ENCODE measurements around the gene RNF138. TPM values are rescaled to one million over a fixed set of nuclear protein-coding genes. Genes with fewer than 3 reads are reported as not detected.
"Not testable (repeated sequence)": the region's sequence is repeated elsewhere in the genome, so short reads cannot be mapped to it uniquely, and the experiment has no call there.

RNF138 gene
- total RNA-seq, 5 donors from 2014 or later (not counting 1 experiment from before 2014, with no cell fraction given) = 61.3 to 103 (median 67.5) TPM

GRCh38 chr18:32157580-32157979 is 65.9 kb downstream of the RNF138 start:
- no peak overlapping the region for H3K4me3 ChIP-seq (ENCODE audit: control insufficient read depth in 1 of 2, extremely low read depth in 1 of 2, low read length in 1 of 2)
- no peaks in the 10 kb centered on the region for H3K9me3 ChIP-seq
- Mint-ChIP-seq H3K36me3 (no peaks in the 10 kb centered on the region), H3K27me3 (peaks cover 0 to 4% of the 10 kb centered on the region in 2 donors), H3K27ac (no peak overlapping the region), H3K9me3 (no peaks in the 10 kb centered on the region), H3K4me3 (peak overlapping the region in 1 of 3 donors; percentile 68), H3K4me1 (peaks cover 5 to 9% (median 9%) of the 10 kb centered on the region in 3 donors)
- H3K27ac ChIP-seq (ENCODE audit: low read length) = no peak overlapping the region
- H3K4me1 ChIP-seq (ENCODE audit: control insufficient read depth in 1 of 2, extremely low read depth in 1 of 2, insufficient read depth in 2 of 2, low read length in 2 of 2) = peaks cover 0 to 4% of the 10 kb centered on the region in 2 experiments
- DNase-seq (no peak), ATAC-seq (replicated peaks in 1 of 4) (no peak)
- POLR2A ChIA-PET = interaction anchor here in 1 of 2 donors (0.6 kb wide), 1 partner anchor 423 kb away, joined by 4 read pairs; no protein-coding TSS in a partner anchor
- CTCF ChIA-PET = interaction anchor here (0.7 to 3.3 kb wide), 14 partner anchors 9 to 400 kb away, joined by 3 to 53 read pairs (median 8); partner anchors contain the start of gene GAREM1 (in 1 of the 2)
- WGBS (ENCODE audit: insufficient coverage) = 78% methylated on average over 3 of the region's 5 CpGs
- peaks cover 0 to 3% of the 10 kb centered on the region in 2 experiments for H3K27me3 ChIP-seq (replicated peaks in 1 of 2; ENCODE audit: control insufficient read depth in 2 of 2, extremely low read depth in 1 of 2, insufficient read depth in 2 of 2, low read length in 1 of 2)
- no peaks in the 10 kb centered on the region for H3K36me3 ChIP-seq (ENCODE audit: control insufficient read depth in 2 of 2, extremely low read depth in 1 of 2, insufficient read depth in 1 of 2, low read length in 1 of 2)

- CTCF ChIA-PET = interaction anchor here (0.6 to 3.3 kb wide), 16 partner anchors 9 to 401 kb away, joined by 3 to 53 read pairs (median 6); partner anchors contain the start of genes GAREM1 (in 1 of the 2) and TRAPPC8 (in 1 of the 2)
- peak; percentile 90 to 96 (median 94) for ATAC-seq (replicated peaks in 1 of 4)
- Histone ChIP-seq H3K27me3 (replicated peaks in 1 of 2; ENCODE audit: control insufficient read depth in 2 of 2, extremely low read depth in 1 of 2, insufficient read depth in 2 of 2, low read length in 1 of 2) (peaks cover 0 to 3% of the 10 kb centered on the region in 2 experiments), H3K36me3 (ENCODE audit: control insufficient read depth in 2 of 2, extremely low read depth in 1 of 2, insufficient read depth in 1 of 2, low read length in 1 of 2) (no peaks in the 10 kb centered on the region), H3K9me3 (no peaks in the 10 kb centered on the region), H3K27ac (ENCODE audit: low read length) (no peak overlapping the region), H3K4me1 (ENCODE audit: control insufficient read depth in 1 of 2, extremely low read depth in 1 of 2, insufficient read depth in 2 of 2, low read length in 2 of 2) (peaks cover 0 to 4% of the 10 kb centered on the region in 2 experiments), H3K4me3 (ENCODE audit: control insufficient read depth in 1 of 2, extremely low read depth in 1 of 2, low read length in 1 of 2) (peak overlapping the region; percentile 14 to 61)
- Mint-ChIP-seq H3K4me3 (peak overlapping the region; percentile 58 to 68 (median 65)), H3K9me3 (no peaks in the 10 kb centered on the region), H3K27ac (no peak overlapping the region), H3K36me3 (no peaks in the 10 kb centered on the region), H3K4me1 (peaks cover 5 to 9% (median 7%) of the 10 kb centered on the region in 3 donors), H3K27me3 (peaks cover 0 to 4% of the 10 kb centered on the region in 2 donors)
- DNase-seq = peak; percentile 37 to 87 (median 63)
- 12% methylated on average over 6 of the region's 22 CpGs for WGBS (ENCODE audit: insufficient coverage)
- POLR2A ChIA-PET = interaction anchor here in 1 of 2 donors (0.6 kb wide), 1 partner anchor 77 kb away, joined by 4 read pairs; no protein-coding TSS in a partner anchor
These were observed 66.5 kb downstream of the RNF138 start for GRCh38 chr18:32158108-32158624.

- CTCF ChIA-PET = interaction anchor here (0.6 to 3.3 kb wide), 14 partner anchors 9 to 400 kb away, joined by 3 to 53 read pairs (median 6); partner anchors contain the start of genes GAREM1 (in 1 of the 2) and TRAPPC8 (in 1 of the 2)
- H3K36me3 Mint-ChIP-seq; H3K27me3 Mint-ChIP-seq; POLR2A ChIA-PET; DNase-seq; H3K9me3 ChIP-seq; H3K36me3 ChIP-seq (ENCODE audit: control insufficient read depth in 2 of 2, extremely low read depth in 1 of 2, insufficient read depth in 1 of 2, low read length in 1 of 2); H3K27me3 ChIP-seq (replicated peaks in 1 of 2; ENCODE audit: control insufficient read depth in 2 of 2, extremely low read depth in 1 of 2, insufficient read depth in 2 of 2, low read length in 1 of 2); H3K9me3 Mint-ChIP-seq; H3K27ac ChIP-seq (ENCODE audit: low read length); H3K4me1 ChIP-seq (ENCODE audit: control insufficient read depth in 1 of 2, extremely low read depth in 1 of 2, insufficient read depth in 2 of 2, low read length in 2 of 2); H3K4me1 Mint-ChIP-seq; H3K27ac Mint-ChIP-seq; ATAC-seq (replicated peaks in 1 of 4): not testable (repeated sequence)
- H3K4me3 Mint-ChIP-seq = peak overlapping the region; percentile 58 to 68 (median 65)
- 94% methylated on average over 5 of the region's 9 CpGs for WGBS (ENCODE audit: insufficient coverage)
- H3K4me3 ChIP-seq (ENCODE audit: control insufficient read depth in 1 of 2, extremely low read depth in 1 of 2, low read length in 1 of 2) = peak overlapping the region in 1 of 2 donors; percentile 14
These were observed 67.0 kb downstream of the RNF138 start for GRCh38 chr18:32158631-32159030.

- no peak overlapping the region for H3K27ac Mint-ChIP-seq
- H3K4me1 Mint-ChIP-seq = peaks cover 5 to 9% (median 6%) of the 10 kb centered on the region in 3 donors
These were observed 68.9 kb downstream of the RNF138 start for GRCh38 chr18:32160547-32160946.

GRCh38 chr18:32167980-32168730 is 76.5 kb downstream of the RNF138 start:
- no peak for ATAC-seq (replicated peaks in 1 of 4)
- Histone ChIP-seq H3K4me3 (ENCODE audit: control insufficient read depth in 1 of 2, extremely low read depth in 1 of 2, low read length in 1 of 2) (no peak overlapping the region), H3K4me1 (ENCODE audit: control insufficient read depth in 1 of 2, extremely low read depth in 1 of 2, insufficient read depth in 2 of 2, low read length in 2 of 2) (no peaks in the 10 kb centered on the region), H3K9me3 (no peaks in the 10 kb centered on the region), H3K36me3 (ENCODE audit: control insufficient read depth in 2 of 2, extremely low read depth in 1 of 2, insufficient read depth in 1 of 2, low read length in 1 of 2) (no peaks in the 10 kb centered on the region), H3K27me3 (replicated peaks in 1 of 2; ENCODE audit: control insufficient read depth in 2 of 2, extremely low read depth in 1 of 2, insufficient read depth in 2 of 2, low read length in 1 of 2) (peaks cover 0 to 4% of the 10 kb centered on the region in 2 experiments), H3K27ac (ENCODE audit: low read length) (no peak overlapping the region)
- Mint-ChIP-seq H3K27ac (no peak overlapping the region), H3K36me3 (no peaks in the 10 kb centered on the region), H3K9me3 (no peaks in the 10 kb centered on the region), H3K4me1 (no peaks in the 10 kb centered on the region), H3K27me3 (peaks cover 0 to 5% of the 10 kb centered on the region in 2 donors), H3K4me3 (no peak overlapping the region)
- no CpG with 5 or more reads among the region's 3 CpGs for WGBS (ENCODE audit: insufficient coverage)
- POLR2A ChIA-PET = no interaction called here
- CTCF ChIA-PET = interaction anchor here in 1 of 2 donors (1.4 kb wide), 1 partner anchor 10 kb away, joined by 4 read pairs; no protein-coding TSS in a partner anchor
- DNase-seq = no peak

More at GRCh38 chr18:32160547-32160946, 68.9 kb downstream of the RNF138 start:
- H3K27me3 ChIP-seq (replicated peaks in 1 of 2; ENCODE audit: control insufficient read depth in 2 of 2, extremely low read depth in 1 of 2, insufficient read depth in 2 of 2, low read length in 1 of 2) = peaks cover 0 to 3% of the 10 kb centered on the region in 2 experiments
- H3K4me3 ChIP-seq (ENCODE audit: control insufficient read depth in 1 of 2, extremely low read depth in 1 of 2, low read length in 1 of 2) = no peak overlapping the region
- no peaks in the 10 kb centered on the region for H3K9me3 ChIP-seq
- POLR2A ChIA-PET = no interaction called here
- Mint-ChIP-seq H3K36me3 (no peaks in the 10 kb centered on the region), H3K9me3 (no peaks in the 10 kb centered on the region), H3K4me3 (no peak overlapping the region), H3K27me3 (peaks cover 0 to 4% of the 10 kb centered on the region in 2 donors)
- no peak overlapping the region for H3K27ac ChIP-seq (ENCODE audit: low read length)
- peaks cover 0 to 4% of the 10 kb centered on the region in 2 experiments for H3K4me1 ChIP-seq (ENCODE audit: control insufficient read depth in 1 of 2, extremely low read depth in 1 of 2, insufficient read depth in 2 of 2, low read length in 2 of 2)
- CTCF ChIA-PET = interaction anchor here in 1 of 2 donors (1.6 kb wide), 1 partner anchor 391 kb away, joined by 6 read pairs; no protein-coding TSS in a partner anchor
- no peaks in the 10 kb centered on the region for H3K36me3 ChIP-seq (ENCODE audit: control insufficient read depth in 2 of 2, extremely low read depth in 1 of 2, insufficient read depth in 1 of 2, low read length in 1 of 2)
- no CpG with 5 or more reads among the region's 2 CpGs for WGBS (ENCODE audit: insufficient coverage)
- DNase-seq = no peak
- no peak for ATAC-seq (replicated peaks in 1 of 4)

- DNase-seq (no peak), ATAC-seq (replicated peaks in 1 of 4) (no peak)
- WGBS (ENCODE audit: insufficient coverage) = no CpG with 5 or more reads among the region's 3 CpGs
- Mint-ChIP-seq H3K27ac (no peak overlapping the region), H3K27me3 (no peaks in the 10 kb centered on the region), H3K4me3 (no peak overlapping the region), H3K9me3 (no peaks in the 10 kb centered on the region), H3K36me3 (no peaks in the 10 kb centered on the region), H3K4me1 (no peaks in the 10 kb centered on the region)
- H3K36me3 ChIP-seq (ENCODE audit: control insufficient read depth in 2 of 2, extremely low read depth in 1 of 2, insufficient read depth in 1 of 2, low read length in 1 of 2) = no peaks in the 10 kb centered on the region
- H3K27ac ChIP-seq (ENCODE audit: low read length) = no peak overlapping the region
- ChIA-PET POLR2A (no interaction called here), CTCF (no interaction called here)
- H3K27me3 ChIP-seq (replicated peaks in 1 of 2; ENCODE audit: control insufficient read depth in 2 of 2, extremely low read depth in 1 of 2, insufficient read depth in 2 of 2, low read length in 1 of 2) = peaks cover 0 to 5% of the 10 kb centered on the region in 2 experiments
- no peaks in the 10 kb centered on the region for H3K4me1 ChIP-seq (ENCODE audit: control insufficient read depth in 1 of 2, extremely low read depth in 1 of 2, insufficient read depth in 2 of 2, low read length in 2 of 2)
- no peaks in the 10 kb centered on the region for H3K9me3 ChIP-seq
- no peak overlapping the region for H3K4me3 ChIP-seq (ENCODE audit: control insufficient read depth in 1 of 2, extremely low read depth in 1 of 2, low read length in 1 of 2)
These were observed 82.0 kb downstream of the RNF138 start for GRCh38 chr18:32173654-32174053.
